H1 (cell line): ENCODE measurements around the gene GALNT18.

Source experiments
- BCL11A ChIP-seq, 2 experiments: IDR thresholded peaks; one replicate each; pipeline ENCODE4 v1.6.1; 2011; ENCODE audit warnings: low read depth in 2 of 2, low read length in 2 of 2, mild to moderate bottlenecking in 2 of 2
- EP300 ChIP-seq, 2 experiments: IDR thresholded peaks; 1 replicate in 1 of 2; 2 replicates in 1 of 2; pipeline ENCODE4 v1.6.1; 2011 to 2012; ENCODE audit warnings: low read depth in 2 of 2, low read length in 2 of 2, mild to moderate bottlenecking in 2 of 2, borderline replicate concordance in 1 of 2, inconsistent platforms in 1 of 2, moderate library complexity in 1 of 2
- POLR2A ChIP-seq, 2 experiments: IDR thresholded peaks; 1 replicate in 1 of 2; 2 replicates in 1 of 2; pipeline ENCODE4 v1.6.1; 2011; ENCODE audit warnings: low read depth in 2 of 2, low read length in 2 of 2, mild to moderate bottlenecking in 2 of 2; ENCODE audit errors: control extremely low read depth in 1 of 2
- TBP ChIP-seq: IDR thresholded peaks from 2 replicates; pipeline ENCODE4 v1.6.1; 2011; ENCODE audit warnings: low read depth, low read length, improper control_type of control experiment
- TF ChIP-seq, protein P1 (sequence below): IDR thresholded peaks from 2 replicates; pipeline ENCODE4 v1.6.1; 2011; ENCODE audit warnings: low read depth, mild to moderate bottlenecking, low read length; ENCODE audit not compliant: insufficient read depth

DNA sequence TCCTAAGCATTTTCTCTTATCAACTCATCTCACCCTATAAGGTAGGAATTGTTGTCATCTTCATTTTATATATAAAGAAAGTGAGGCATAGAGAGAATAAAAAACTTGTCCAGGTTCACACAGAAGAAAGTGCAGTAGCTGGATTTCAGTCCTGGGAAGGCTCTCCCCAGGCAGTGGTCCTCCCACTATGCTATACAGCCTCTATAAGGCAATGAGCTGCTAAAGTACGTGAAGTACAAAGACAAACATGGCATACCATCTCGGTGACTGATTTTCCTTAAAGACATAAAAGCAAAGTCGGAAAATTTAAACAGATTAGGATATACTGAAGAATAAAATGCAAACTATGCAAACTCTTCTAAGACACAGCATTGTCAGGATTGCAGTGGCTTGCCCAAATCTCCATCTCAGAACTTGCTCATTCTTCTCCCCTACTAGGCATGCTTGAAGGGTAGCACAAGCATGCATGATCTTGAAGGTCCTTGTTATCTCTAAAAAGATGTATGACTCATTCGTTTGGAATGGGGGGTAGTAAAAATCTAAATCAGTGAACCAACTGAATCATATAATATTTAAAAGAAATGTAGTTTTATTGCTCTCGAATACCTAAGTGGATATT lies 171.0 kb downstream of the GALNT18 start:
- TF ChIP-seq BCL11A (IDR thresholded peaks at IDR 0.05; ENCODE audit: low read depth in 2 of 2, low read length in 2 of 2) (no peak), TBP (no peak), POLR2A (IDR thresholded peaks at IDR 0.05; ENCODE audit: control extremely low read depth in 1 of 2, low read depth in 2 of 2, low read length in 2 of 2) (no peak), EP300 (IDR thresholded peaks at IDR 0.05; ENCODE audit: borderline replicate concordance in 1 of 2, low read depth in 2 of 2, low read length in 2 of 2) (no peak)
- TF ChIP-seq, protein P1, sequence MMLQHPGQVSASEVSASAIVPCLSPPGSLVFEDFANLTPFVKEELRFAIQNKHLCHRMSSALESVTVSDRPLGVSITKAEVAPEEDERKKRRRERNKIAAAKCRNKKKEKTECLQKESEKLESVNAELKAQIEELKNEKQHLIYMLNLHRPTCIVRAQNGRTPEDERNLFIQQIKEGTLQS = no peak
